T-helper 1 cell treated with Interleukin-12 subunit alpha and Interleukin-12 subunit beta and Interleukin-4 antibody, amounts not matched to agents 30 μg/mL and 1 μg/mL, for 36 hours (primary cell): ENCODE measurements around the gene GTSE1.

Experiments used
- H3K27ac Mint-ChIP-seq: one replicate; pipeline ENCODE4 v1.8.0; 2021; ENCODE audit warnings: mild to moderate bottlenecking, mixed read lengths
- H3K27me3 Mint-ChIP-seq: one replicate; pipeline ENCODE4 v1.8.0; 2021; ENCODE audit warnings: low read depth, mixed read lengths
- H3K36me3 Mint-ChIP-seq: one replicate; pipeline ENCODE4 v1.8.0; 2021; ENCODE audit warnings: low read depth, mixed read lengths
- H3K4me1 Mint-ChIP-seq: one replicate; pipeline ENCODE4 v1.8.0; 2021; ENCODE audit warnings: low read depth, mixed read lengths
- H3K4me3 Mint-ChIP-seq: one replicate; pipeline ENCODE4 v1.8.0; 2021; ENCODE audit warnings: mild to moderate bottlenecking, moderate library complexity, mixed read lengths
- H3K9me3 Mint-ChIP-seq: one replicate; pipeline ENCODE4 v1.8.0; 2021; ENCODE audit warnings: mixed read lengths

Gene GTSE1

DNA sequence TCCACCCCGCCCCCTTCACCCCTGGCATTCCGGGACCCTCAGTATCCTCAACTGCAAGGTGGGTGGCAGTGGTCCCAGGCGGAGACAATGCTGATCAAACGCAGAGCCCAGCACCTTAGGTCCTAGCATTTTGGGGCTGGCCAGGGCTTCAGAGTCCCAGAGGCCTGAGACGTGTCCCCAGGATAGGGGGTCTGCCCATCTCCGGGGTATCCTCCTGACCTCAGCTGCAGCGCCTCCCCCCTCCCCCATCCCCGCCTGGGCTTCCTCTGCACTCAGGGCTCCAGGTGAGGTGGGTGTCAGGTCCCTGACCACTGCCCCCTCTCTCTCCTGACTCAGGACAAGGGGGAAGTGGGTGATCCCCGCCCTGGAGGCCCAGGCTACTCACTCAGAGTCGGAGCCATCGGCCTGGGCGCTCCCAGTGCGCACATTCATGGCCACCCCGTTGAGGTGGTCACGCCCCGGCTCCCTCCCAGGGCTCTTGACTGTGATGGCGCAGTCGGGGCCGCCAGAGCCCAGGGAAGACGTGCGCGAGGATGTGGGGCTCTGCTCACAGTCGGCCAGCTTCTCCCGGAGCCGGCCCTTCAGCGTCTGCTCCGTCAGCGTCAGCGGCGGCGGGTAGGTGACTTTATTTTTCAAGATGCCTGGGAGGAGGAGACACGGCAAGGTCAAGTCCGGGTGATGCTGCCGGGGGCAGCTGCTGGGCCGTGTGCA lies 67.1 kb downstream of the GTSE1 start:
- Mint-ChIP-seq H3K27ac (no peak overlapping the region), H3K4me1 (no peaks in the 10 kb centered on the region), H3K9me3 (no peaks in the 10 kb centered on the region), H3K36me3 (no peaks in the 10 kb centered on the region), H3K27me3 (no peaks in the 10 kb centered on the region), H3K4me3 (no peak overlapping the region)

DNA sequence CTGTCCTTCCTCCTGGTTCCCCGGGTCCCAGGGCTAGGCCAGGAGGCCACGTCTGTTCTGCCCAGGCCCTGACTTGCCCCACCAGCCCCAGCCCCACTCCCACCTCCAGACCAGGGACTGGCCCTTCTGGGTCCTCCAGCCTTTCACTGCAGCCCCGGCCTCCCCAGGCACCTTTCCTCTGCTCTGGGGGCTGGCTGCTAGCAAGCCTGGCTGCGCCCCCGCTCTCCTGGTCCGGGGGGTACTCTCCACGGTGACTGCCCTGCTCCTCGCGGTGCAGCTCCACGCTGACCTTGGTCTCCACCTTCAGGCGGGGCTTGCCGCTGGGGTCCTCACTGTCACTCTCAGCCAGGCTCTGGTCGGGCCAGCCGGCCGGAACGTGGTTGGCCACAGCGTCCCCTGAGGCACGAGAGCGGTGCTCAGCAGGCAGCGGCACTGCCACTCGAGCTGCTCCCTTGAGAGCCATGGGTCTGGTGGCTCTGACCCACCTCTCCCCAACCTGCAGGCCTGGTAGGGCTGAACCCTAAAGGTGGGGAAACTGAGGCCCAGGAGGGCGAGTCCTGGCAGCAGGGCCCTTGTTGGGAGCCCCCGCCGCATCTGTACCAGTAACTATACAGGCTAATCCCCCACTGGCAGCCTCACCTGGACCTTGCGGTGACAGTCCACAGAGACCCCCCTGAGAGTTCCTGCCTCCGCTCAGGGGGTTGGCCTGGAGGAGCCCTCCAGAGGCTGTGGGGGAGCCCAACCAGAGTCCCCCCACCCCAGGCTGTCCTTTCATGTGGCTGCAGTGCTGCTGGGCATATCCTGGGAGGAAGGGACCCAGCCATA lies 67.9 kb downstream of the GTSE1 start:
- Mint-ChIP-seq H3K27me3 (no peaks in the 10 kb centered on the region), H3K27ac (no peak overlapping the region), H3K36me3 (no peaks in the 10 kb centered on the region), H3K4me1 (no peaks in the 10 kb centered on the region), H3K9me3 (no peaks in the 10 kb centered on the region), H3K4me3 (no peak overlapping the region)

DNA sequence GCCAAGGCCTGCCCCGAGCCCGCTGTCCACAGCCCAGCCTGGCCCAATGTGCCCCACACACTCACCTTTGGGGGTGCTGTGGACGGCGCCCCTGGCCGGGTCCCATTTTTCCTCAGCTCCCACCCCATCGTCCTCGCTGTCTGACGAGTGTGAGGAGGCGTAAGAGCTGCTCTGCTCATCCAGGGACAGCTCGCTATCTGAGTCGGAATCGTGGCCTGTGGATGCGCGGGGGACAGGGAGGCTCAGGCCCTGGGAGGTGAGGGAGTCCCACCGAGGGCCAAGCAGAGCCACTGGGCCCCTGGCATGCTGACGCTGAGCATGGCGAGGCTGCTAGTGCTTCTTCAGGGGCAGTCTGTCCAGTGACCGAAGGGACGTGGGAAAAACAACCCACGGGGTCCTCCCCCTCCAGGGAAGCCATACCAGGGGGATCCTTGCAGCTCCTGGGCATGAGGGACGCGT lies 68.5 kb downstream of the GTSE1 start:
- Mint-ChIP-seq H3K36me3 (no peaks in the 10 kb centered on the region), H3K9me3 (no peaks in the 10 kb centered on the region), H3K27me3 (no peaks in the 10 kb centered on the region), H3K27ac (no peak overlapping the region), H3K4me1 (no peaks in the 10 kb centered on the region), H3K4me3 (no peak overlapping the region)

GRCh38 chr22:46366327-46366731 lies 69.7 kb downstream of the GTSE1 start:
- peaks cover under 1% of the 10 kb centered on the region for H3K27me3 Mint-ChIP-seq
- H3K9me3 Mint-ChIP-seq = no peaks in the 10 kb centered on the region
- H3K36me3 Mint-ChIP-seq = no peaks in the 10 kb centered on the region
- H3K4me1 Mint-ChIP-seq = no peaks in the 10 kb centered on the region
- H3K27ac Mint-ChIP-seq = no peak overlapping the region
- no peak overlapping the region for H3K4me3 Mint-ChIP-seq

GRCh38 chr22:46366801-46367706 lies 70.4 kb downstream of the GTSE1 start:
- peaks cover 5% of the 10 kb centered on the region for H3K27me3 Mint-ChIP-seq
- no peaks in the 10 kb centered on the region for H3K9me3 Mint-ChIP-seq
- no peak overlapping the region for H3K4me3 Mint-ChIP-seq
- no peak overlapping the region for H3K27ac Mint-ChIP-seq
- H3K4me1 Mint-ChIP-seq = no peaks in the 10 kb centered on the region
- H3K36me3 Mint-ChIP-seq = no peaks in the 10 kb centered on the region

GRCh38 chr22:46367707-46368191 lies 71.1 kb downstream of the GTSE1 start:
- Mint-ChIP-seq H3K27me3 (peaks cover 8% of the 10 kb centered on the region), H3K27ac (no peak overlapping the region), H3K36me3 (no peaks in the 10 kb centered on the region), H3K4me3 (no peak overlapping the region), H3K4me1 (no peaks in the 10 kb centered on the region), H3K9me3 (no peaks in the 10 kb centered on the region)

DNA sequence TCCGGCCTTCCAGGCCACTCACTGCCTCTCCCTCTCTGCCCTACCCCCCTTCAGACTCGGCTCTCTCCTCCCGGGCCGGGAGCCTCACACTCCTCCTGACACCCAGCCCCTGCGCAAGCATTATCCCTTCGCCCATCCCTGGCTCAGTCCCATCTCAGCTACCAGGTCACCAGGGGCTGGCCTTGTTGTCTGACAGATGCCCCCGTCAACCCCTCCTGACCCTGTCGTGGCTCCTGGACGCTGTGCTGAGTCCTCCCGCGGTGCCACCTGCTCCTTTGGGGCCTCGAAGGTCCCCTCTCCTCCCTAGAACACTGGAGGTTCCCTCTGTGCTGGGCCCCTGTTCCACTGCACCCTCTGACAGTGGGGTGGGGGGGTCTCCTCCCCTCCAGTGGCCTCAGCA lies 71.8 kb downstream of the GTSE1 start:
- H3K9me3 Mint-ChIP-seq = no peaks in the 10 kb centered on the region
- no peak overlapping the region for H3K4me3 Mint-ChIP-seq
- no peaks in the 10 kb centered on the region for H3K4me1 Mint-ChIP-seq
- H3K27ac Mint-ChIP-seq = no peak overlapping the region
- no peaks in the 10 kb centered on the region for H3K36me3 Mint-ChIP-seq
- peaks cover 13% of the 10 kb centered on the region for H3K27me3 Mint-ChIP-seq

- Mint-ChIP-seq H3K27ac (no peak overlapping the region), H3K4me1 (no peaks in the 10 kb centered on the region), H3K27me3 (peaks cover 14% of the 10 kb centered on the region)
Observed at GRCh38 chr22:46368871-46369715, 72.4 kb downstream of the GTSE1 start.

GRCh38 chr22:46369716-46370583 lies 73.3 kb downstream of the GTSE1 start:
- Mint-ChIP-seq H3K27me3 (peaks cover 19% of the 10 kb centered on the region), H3K9me3 (no peaks in the 10 kb centered on the region), H3K4me1 (no peaks in the 10 kb centered on the region), H3K36me3 (no peaks in the 10 kb centered on the region), H3K4me3 (no peak overlapping the region), H3K27ac (no peak overlapping the region)

More at GRCh38 chr22:46368871-46369715, 72.4 kb downstream of the GTSE1 start:
- H3K9me3 Mint-ChIP-seq = no peaks in the 10 kb centered on the region
- H3K4me3 Mint-ChIP-seq = no peak overlapping the region
- no peaks in the 10 kb centered on the region for H3K36me3 Mint-ChIP-seq

GRCh38 chr22:46370584-46371291 lies 74.1 kb downstream of the GTSE1 start:
- Mint-ChIP-seq H3K36me3 (no peaks in the 10 kb centered on the region), H3K4me1 (no peaks in the 10 kb centered on the region), H3K4me3 (no peak overlapping the region), H3K27ac (no peak overlapping the region), H3K27me3 (peaks cover 20% of the 10 kb centered on the region), H3K9me3 (peaks cover under 1% of the 10 kb centered on the region)

- H3K4me1 Mint-ChIP-seq = no peaks in the 10 kb centered on the region
- H3K4me3 Mint-ChIP-seq = no peak overlapping the region
- no peaks in the 10 kb centered on the region for H3K36me3 Mint-ChIP-seq
- peaks cover 4% of the 10 kb centered on the region for H3K9me3 Mint-ChIP-seq
- peaks cover 24% of the 10 kb centered on the region for H3K27me3 Mint-ChIP-seq
- H3K27ac Mint-ChIP-seq = no peak overlapping the region
Observed at GRCh38 chr22:46371623-46372226, 75.1 kb downstream of the GTSE1 start.

- Mint-ChIP-seq H3K27ac (no peak overlapping the region), H3K27me3 (peaks cover 24% of the 10 kb centered on the region), H3K9me3 (peaks cover 4% of the 10 kb centered on the region), H3K4me3 (no peak overlapping the region), H3K36me3 (no peaks in the 10 kb centered on the region), H3K4me1 (no peaks in the 10 kb centered on the region)
Observed at GRCh38 chr22:46372686-46373085, 76.0 kb downstream of the GTSE1 start.
